Measurements from ENCODE around the gene F2RL2.

GRCh38 chr5:76667495-76667894 lies 44.3 kb upstream of the F2RL2 start:
- TF ChIP-seq CTCF (conservative IDR thresholded peaks at IDR 0.05 in 1 of 2, IDR thresholded peaks at IDR 0.05 in 1 of 2; ENCODE audit: extremely low read depth in 1 of 2, insufficient read depth in 1 of 2, low read depth in 1 of 2, low read length in 2 of 2) (no peak), EZH2 (IDR thresholded peaks at IDR 0.05; ENCODE audit: borderline replicate concordance, low read length) (no peak)
